IMR-90 (cell line): Measurements from ENCODE around the gene AKAP5. TPM values are rescaled to one million over a fixed set of nuclear protein-coding genes. Genes with fewer than 3 reads are reported as not detected.

Experiments used
- ATAC-seq: fragments of 200-7000 bp; cut with Tn5 transposase; 2 replicates; pipeline ENCODE4 v1.9.1; 2020; ENCODE audit warnings: low read depth, mild to moderate bottlenecking, moderate library complexity
- BruUV-seq: library from RNA; stranded (reverse); fragments of 400-500 nt; replicated peaks from 2 replicates; lab custom pipeline; 2021; lab: Mats Ljungman, UMichigan
- CTCF ChIA-PET: fragments of 300-600 bp; formaldehyde crosslinking; extraction: SDS; loops from one replicate; lab custom pipeline; 2021; ENCODE audit warnings: antibody characterized with exemption; lab: Yijun Ruan, JAX
- POLR2A ChIA-PET: fragments of 300-600 bp; sonication (Branson Sonifier 250); formaldehyde crosslinking; loops from one replicate; lab custom pipeline; 2022; ENCODE audit warnings: antibody characterized with exemption; ENCODE audit not compliant: unreplicated experiment; lab: Charles Lee
- DNase-seq: peaks from one replicate; pipeline ENCODE4 v3.0.0; 2013
- H2AFZ ChIP-seq: replicated peaks from 2 replicates; pipeline ENCODE3; 2013; ENCODE audit warnings: low read length, mild to moderate bottlenecking; ENCODE audit not compliant: poor library complexity
- H2AK5ac ChIP-seq: 2 replicates; pipeline ENCODE4 v1.6.1; 2013; ENCODE audit warnings: low read depth, low read length, inconsistent platforms
- H2AK9ac ChIP-seq: replicated peaks from 2 replicates; pipeline ENCODE3; 2013; ENCODE audit warnings: mild to moderate bottlenecking, low read depth, low read length, moderate library complexity; ENCODE audit not compliant: poor library complexity
- H2BK120ac ChIP-seq: 2 replicates; pipeline ENCODE4 v1.6.1; 2013; ENCODE audit warnings: low read depth, low read length, inconsistent platforms
- H2BK15ac ChIP-seq: 3 replicates; pipeline ENCODE4 v1.6.1; 2013; ENCODE audit warnings: low read depth, low read length, inconsistent platforms
- H2BK20ac ChIP-seq: 2 replicates; pipeline ENCODE4 v1.6.1; 2013; ENCODE audit warnings: low read depth, mild to moderate bottlenecking, inconsistent platforms, low read length, moderate library complexity
- H2BK5ac ChIP-seq: 2 replicates; pipeline ENCODE4 v1.6.1; 2013; ENCODE audit warnings: mild to moderate bottlenecking, low read depth, low read length, inconsistent platforms; ENCODE audit not compliant: poor library complexity, severe bottlenecking
- H3K14ac ChIP-seq: replicated peaks from 2 replicates; pipeline ENCODE4 v1.6.1; 2013; ENCODE audit warnings: low read depth, low read length, inconsistent platforms
- H3K18ac ChIP-seq: 2 replicates; pipeline ENCODE4 v1.6.1; 2013; ENCODE audit warnings: low read depth, low read length, control low read depth
- H3K23ac ChIP-seq: 2 replicates; pipeline ENCODE4 v1.6.1; 2013; ENCODE audit warnings: low read depth, low read length, inconsistent platforms
- H3K27ac ChIP-seq: 2 replicates; pipeline ENCODE4 v1.5.1; 2013; ENCODE audit warnings: mild to moderate bottlenecking, control low read depth, low read length; ENCODE audit not compliant: insufficient read depth
- H3K27me3 ChIP-seq: 2 replicates; pipeline ENCODE4 v1.6.1; 2013; ENCODE audit warnings: low read length; ENCODE audit not compliant: control insufficient read depth, insufficient read depth
- H3K36me3 ChIP-seq: 2 replicates; pipeline ENCODE4 v1.6.1; 2013; ENCODE audit warnings: low read length, mixed read lengths; ENCODE audit not compliant: control insufficient read depth, insufficient read depth
- H3K4ac ChIP-seq: 2 replicates; pipeline ENCODE4 v1.6.1; 2013; ENCODE audit warnings: low read depth, low read length, inconsistent platforms
- H3K4me1 ChIP-seq: 2 replicates; pipeline ENCODE4 v1.6.1; 2013; ENCODE audit warnings: low read length, mixed read lengths; ENCODE audit not compliant: control insufficient read depth, insufficient read depth
- H3K4me2 ChIP-seq: 2 replicates; pipeline ENCODE4 v1.6.1; 2013; ENCODE audit warnings: low read depth, mild to moderate bottlenecking, control low read depth, low read length, moderate library complexity
- H3K4me3 ChIP-seq: 2 replicates; pipeline ENCODE4 v1.5.1; 2013; ENCODE audit warnings: low read depth, mild to moderate bottlenecking, control low read depth, low read length, moderate library complexity; ENCODE audit not compliant: insufficient read depth
- H3K56ac ChIP-seq: 2 replicates; pipeline ENCODE4 v1.6.1; 2013; ENCODE audit warnings: low read length, inconsistent platforms; ENCODE audit not compliant: insufficient read depth; ENCODE audit errors: extremely low read depth
- H3K79me1 ChIP-seq, 2 experiments: 2 replicates each; pipeline ENCODE4 v1.6.1; 2013; ENCODE audit warnings: low read length in 2 of 2, inconsistent platforms in 1 of 2, low read depth in 1 of 2
- H3K9ac ChIP-seq: 2 replicates; pipeline ENCODE4 v1.6.1; 2013; ENCODE audit warnings: low read depth, low read length, control low read depth
- H3K9me1 ChIP-seq: 2 replicates; pipeline ENCODE4 v1.6.1; 2013; ENCODE audit warnings: low read length, inconsistent platforms; ENCODE audit not compliant: insufficient read depth
- H3K9me3 ChIP-seq: 2 replicates; pipeline ENCODE4 v1.6.1; 2013; ENCODE audit warnings: low read length; ENCODE audit not compliant: control insufficient read depth, insufficient read depth
- H4K20me1 ChIP-seq: 2 replicates; pipeline ENCODE4 v1.6.1; 2013; ENCODE audit warnings: low read length, inconsistent platforms; ENCODE audit not compliant: insufficient read depth
- H4K5ac ChIP-seq: 2 replicates; pipeline ENCODE4 v1.6.1; 2013; ENCODE audit warnings: mild to moderate bottlenecking, low read depth, low read length, control low read depth
- H4K8ac ChIP-seq, 2 experiments: 2 replicates each; pipeline ENCODE4 v1.6.1; 2013; ENCODE audit warnings: low read depth in 2 of 2, low read length in 2 of 2, control low read depth in 1 of 2, inconsistent platforms in 1 of 2
- H4K91ac ChIP-seq: 2 replicates; pipeline ENCODE4 v1.6.1; 2013; ENCODE audit warnings: low read depth, low read length, inconsistent platforms; ENCODE audit not compliant: insufficient read depth
- CEBPB ChIP-seq: IDR thresholded peaks from 2 replicates; pipeline ENCODE4 v1.6.1; 2012; ENCODE audit warnings: low read depth, low read length, improper control_type of control experiment
- CHD1 ChIP-seq: IDR thresholded peaks from 2 replicates; pipeline ENCODE4 v1.6.1; 2012; ENCODE audit warnings: low read depth, low read length, improper control_type of control experiment
- ELK1 ChIP-seq: fragments of 150-350 bp; IDR thresholded peaks from 2 replicates; pipeline ENCODE4 v1.6.1; 2016; ENCODE audit warnings: low read depth, mild to moderate bottlenecking, low read length, moderate library complexity, borderline replicate concordance
- FOS ChIP-seq: fragments of 150-350 bp; IDR thresholded peaks from 2 replicates; pipeline ENCODE4 v1.6.1; 2016; ENCODE audit warnings: low read depth, low read length
- MAFK ChIP-seq: IDR thresholded peaks from 2 replicates; pipeline ENCODE4 v1.6.1; 2012; ENCODE audit warnings: low read depth, low read length, improper control_type of control experiment
- MXI1 ChIP-seq: IDR thresholded peaks from 2 replicates; pipeline ENCODE4 v1.6.1; 2012; ENCODE audit warnings: low read depth, mild to moderate bottlenecking, low read length, moderate library complexity, borderline replicate concordance
- NFE2L2 ChIP-seq: fragments of 150-350 bp; IDR thresholded peaks from 2 replicates; pipeline ENCODE4 v1.6.1; 2016; ENCODE audit warnings: low read depth, mild to moderate bottlenecking, low read length
- RCOR1 ChIP-seq: IDR thresholded peaks from 2 replicates; pipeline ENCODE4 v1.6.1; 2012; ENCODE audit warnings: mild to moderate bottlenecking, low read length, improper control_type of control experiment; ENCODE audit not compliant: insufficient replicate concordance
- RFX5 ChIP-seq: IDR thresholded peaks from 2 replicates; pipeline ENCODE4 v1.8.0; 2012; ENCODE audit warnings: low read depth, mild to moderate bottlenecking, low read length, moderate library complexity
- USF2 ChIP-seq: fragments of 150-350 bp; IDR thresholded peaks from 2 replicates; pipeline ENCODE4 v1.6.1; 2017; ENCODE audit warnings: mild to moderate bottlenecking, antibody characterized with exemption, low read length, low read depth
- WGBS, 2 experiments: methylation state at CpG; one replicate each; pipeline versions ENCODE4 v1.1.5 to v1.1.7; 2013; ENCODE audit warnings: missing lambda C conversion rate in 2 of 2; ENCODE audit not compliant: insufficient read length in 1 of 2; ENCODE audit errors: extremely low coverage in 2 of 2; 5-methylcytosine and 5-hydroxymethylcytosine counted together
- dilution Hi-C: fragments of 300-500 bp; cut with HindIII; formaldehyde crosslinking; loops from one replicate; pipeline ENCODE4 v1.14.3; 2018; ENCODE audit warnings: low sequenced_read_pairs; ENCODE audit not compliant: unreplicated experiment
- in situ Hi-C: fragments of 300-500 bp; cut with MboI; formaldehyde crosslinking; loops from 3 replicates; pipeline ENCODE4 v1.14.3; 2019; ENCODE audit warnings: low sequenced_read_pairs, inconsistent platforms, mixed read lengths
- intact Hi-C: fragments of 100-400 bp; cut with micrococcal nuclease; formaldehyde crosslinking; loops from 2 replicates; pipeline ENCODE4 v1.10.0; 2022
- polyA plus RNA-seq, 3 experiments: library from polyadenylated mRNA; depleted of rRNA; stranded (reverse); fragments of >200 nt; gene quantifications; 2 replicates each; pipeline ENCODE4 v1.2.3, GENCODE V29; 2012; ENCODE audit warnings: low replicate concordance in 1 of 3
- total RNA-seq: library from RNA; depleted of rRNA; stranded (reverse); fragments of >200 nt; gene quantifications from 2 replicates; pipeline ENCODE4 v1.2.3, GENCODE V29; 2012

Gene AKAP5
- total and polyA plus RNA-seq, 2 of the 4 experiments (the other 2 are of a cell fraction), result 0.21 to 0.72 TPM

DNA sequence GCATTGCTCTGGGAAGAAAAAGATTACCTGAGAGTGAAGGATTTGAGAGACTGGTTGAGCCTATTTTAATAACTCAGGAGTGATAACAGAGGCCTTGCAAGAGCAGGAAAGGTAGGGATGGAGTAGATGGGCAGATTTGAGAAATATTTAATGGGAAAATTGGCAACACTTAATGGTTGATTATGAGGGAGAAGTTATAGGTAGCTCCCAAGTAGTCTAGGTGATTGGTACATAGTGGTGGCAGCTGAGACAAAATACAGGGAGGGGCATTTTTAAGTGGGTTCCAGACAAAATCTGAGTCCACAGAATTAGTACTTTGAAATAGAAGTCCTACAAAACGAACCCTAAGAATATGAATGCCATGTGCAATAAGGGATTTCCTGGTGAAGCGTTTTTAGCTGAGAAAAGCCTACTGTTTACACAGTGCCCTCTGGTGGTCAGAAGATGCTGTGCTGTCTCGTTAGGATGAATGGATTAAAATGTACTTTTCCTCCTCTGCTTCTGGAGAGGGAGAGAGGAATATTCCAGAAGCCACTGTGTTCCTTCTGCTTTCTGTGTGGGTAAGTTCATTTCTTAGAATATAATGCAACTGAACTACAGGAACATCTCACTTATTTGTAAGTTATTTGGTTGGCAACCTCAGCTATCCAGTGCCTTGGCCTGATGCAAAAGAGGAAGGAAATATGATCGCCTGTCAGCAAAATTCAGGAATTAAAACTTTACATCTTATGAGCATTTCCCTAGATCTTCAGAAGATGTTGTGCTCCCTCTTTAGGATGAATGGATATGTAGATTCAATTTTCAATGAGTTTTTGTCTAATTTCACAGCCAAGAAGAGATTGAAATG is 45.7 kb downstream of the AKAP5 start (continued):
- no peak for TF ChIP-seq MAFK
- TF ChIP-seq NFE2L2, result no peak

DNA sequence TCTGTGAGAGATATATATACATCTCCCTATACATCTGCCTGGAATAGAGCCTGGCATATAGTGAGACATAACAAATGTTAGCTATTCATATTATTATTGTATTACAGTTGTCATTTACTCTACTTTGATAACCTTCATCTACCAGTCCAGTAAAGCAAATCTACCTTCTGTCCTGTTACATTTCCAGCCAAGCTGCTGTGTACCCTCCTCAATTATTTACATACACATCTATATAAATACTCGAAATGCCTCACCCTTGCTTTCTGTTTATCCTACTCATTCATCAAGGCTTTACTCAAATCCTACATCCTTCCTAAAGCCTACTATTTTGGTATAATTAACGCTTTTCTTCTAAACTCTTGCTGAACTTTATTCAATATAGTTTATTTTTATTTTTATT is 48.0 kb downstream of the AKAP5 start:
- Histone ChIP-seq H2AK9ac (no peak overlapping the region), H3K18ac (no peak overlapping the region), H2BK15ac (no peak overlapping the region), H3K4me3 (no peak overlapping the region), H3K9me3 (no peaks in the 10 kb centered on the region), H3K9ac (no peak overlapping the region), H3K23ac (no peak overlapping the region), H3K56ac (no peak overlapping the region), H4K5ac (no peak overlapping the region), H2AFZ (no peak overlapping the region), H2AK5ac (no peak overlapping the region), H3K14ac (no peak overlapping the region), H2BK20ac (no peak overlapping the region), H3K4me1 (peaks cover 5% of the 10 kb centered on the region), H2BK5ac (no peak overlapping the region), H4K20me1 (peaks cover 92% of the 10 kb centered on the region), H3K27ac (no peak overlapping the region), H3K79me1 (peaks cover 0 to 60% of the 10 kb centered on the region in 2 experiments; a peak in 3 of 4 replicates), H3K36me3 (no peaks in the 10 kb centered on the region), H4K91ac (no peak overlapping the region), H3K4me2 (no peak overlapping the region), H3K9me1 (peaks cover 10% of the 10 kb centered on the region; the same call in 1 of the 2 replicates), H3K27me3 (no peaks in the 10 kb centered on the region), H2BK120ac (no peak overlapping the region), H4K8ac (no peak overlapping the region), H3K4ac (no peak overlapping the region)
- WGBS, 2 experiments, result 100% methylated on average over 1 of the region's 2 CpGs; no CpG with 5 or more reads in 1 of the 2 experiments
- POLR2A ChIA-PET, result no interaction called here
- DNase-seq (no peak), ATAC-seq (no peak)
- intact Hi-C loops (loop anchor here (5.0 kb wide), 1 partner anchor 379 kb away; no protein-coding TSS in a partner anchor), dilution Hi-C loops (no loop called here), in situ Hi-C loops (no loop called here)
- CTCF ChIA-PET, result no interaction called here
- no TSS peak for BruUV-seq
- TF ChIP-seq RFX5 (no peak), RCOR1 (no peak), MAFK (no peak), CEBPB (no peak), ELK1 (no peak), CHD1 (no peak), MXI1 (no peak), USF2 (no peak), FOS (no peak)
